Activated gamma-delta T cell (primary cell): Measurements from ENCODE around the gene CRYGN.

Experiments
- DNase-seq: peaks from one replicate; lab custom pipeline; 2025; lab: John Stamatoyannopoulos, UW

Gene CRYGN

GRCh38 chr7:151379534-151380198, 60.3 kb downstream of the CRYGN start:
- DNase-seq, result no peak

- no peak for DNase-seq
Measured at GRCh38 chr7:151379193-151379520, 60.8 kb downstream of the CRYGN start.
